ENCODE data around the gene SLC16A2. TPM values are rescaled to one million over a fixed set of nuclear protein-coding genes. Genes with fewer than 3 reads are reported as not detected.

The SLC16A2 gene
- total RNA-seq, 1 experiment from 2014 or later = 0.32 TPM

GRCh38 chrX:74540635-74541249, 119.4 kb downstream of the SLC16A2 start:
- Histone ChIP-seq H3K4me1 (ENCODE audit: control insufficient read depth in 1 of 2, insufficient read depth in 2 of 2, low read length in 2 of 2) (peaks cover 0 to 2% of the 10 kb centered on the region in 2 experiments; a peak in 1 of 4 replicates), H3K27me3 (ENCODE audit: insufficient read depth, low read length) (no peaks in the 10 kb centered on the region), H3K79me2 (ENCODE audit: insufficient read depth, low read length) (no peaks in the 10 kb centered on the region), H3K4me3 (replicated peaks in 1 of 2; ENCODE audit: low read depth in 1 of 2, low read length in 2 of 2) (no peak overlapping the region), H4K20me1 (ENCODE audit: insufficient read depth) (no peaks in the 10 kb centered on the region), H3K9me3 (ENCODE audit: control insufficient read depth in 1 of 2, insufficient read depth in 1 of 2, low read depth in 1 of 2, low read length in 2 of 2) (no peaks in the 10 kb centered on the region), H3K9ac (ENCODE audit: low read length) (no peak overlapping the region), H3K4me2 (ENCODE audit: low read length) (no peak overlapping the region), H3K36me3 (ENCODE audit: control insufficient read depth in 1 of 2, insufficient read depth in 2 of 2, low read length in 2 of 2) (no peaks in the 10 kb centered on the region), H3K27ac (ENCODE audit: low read depth, low read length) (no peak overlapping the region), H3K9me2 (ENCODE audit: insufficient read depth) (no peaks in the 10 kb centered on the region), H2AFZ (ENCODE audit: low read depth, low read length, poor library complexity, severe bottlenecking) (no peak overlapping the region)
- ChIA-PET POLR2A (no interaction called here), CTCF (no interaction called here), RAD21 (ENCODE audit: low non-redundant PET in 1 of 2, low total read pairs in 2 of 2, uncharacterized antibody in 2 of 2, unreplicated experiment in 2 of 2) (no interaction called here)
- no TSS peak for BruUV-seq (replicated peaks)
- DNase-seq (ENCODE audit: low read depth, low spot score) (no peak), ATAC-seq (no peak)
- intact Hi-C loops (cut with micrococcal nuclease) = no loop called here
- TF ChIP-seq SIN3A (IDR thresholded peaks at IDR 0.05; ENCODE audit: low read depth) (no peak), CTCF (IDR thresholded peaks at IDR 0.05 in 2 of 3, conservative IDR thresholded peaks at IDR 0.05 in 1 of 3; ENCODE audit: borderline replicate concordance in 1 of 3, insufficient read depth in 1 of 3, low read depth in 2 of 3, low read length in 2 of 3) (no peak), YY1 (IDR thresholded peaks at IDR 0.05; ENCODE audit: extremely low read depth, insufficient replicate concordance, low read depth, low read length) (no peak), CEBPB (IDR thresholded peaks at IDR 0.05; ENCODE audit: low read depth) (no peak)

GRCh38 chrX:74545880-74546523, 124.7 kb downstream of the SLC16A2 start:
- intact Hi-C loops (cut with micrococcal nuclease) = no loop called here
- DNase-seq (ENCODE audit: low read depth, low spot score) (no peak), ATAC-seq (no peak)
- Histone ChIP-seq H3K9me2 (ENCODE audit: insufficient read depth) (no peaks in the 10 kb centered on the region), H2AFZ (ENCODE audit: low read depth, low read length, poor library complexity, severe bottlenecking) (no peak overlapping the region), H3K79me2 (ENCODE audit: insufficient read depth, low read length) (no peaks in the 10 kb centered on the region), H3K9ac (ENCODE audit: low read length) (no peak overlapping the region), H3K27ac (ENCODE audit: low read depth, low read length) (no peak overlapping the region), H3K4me2 (ENCODE audit: low read length) (no peak overlapping the region), H3K27me3 (ENCODE audit: insufficient read depth, low read length) (no peaks in the 10 kb centered on the region), H4K20me1 (ENCODE audit: insufficient read depth) (no peaks in the 10 kb centered on the region), H3K9me3 (ENCODE audit: control insufficient read depth in 1 of 2, insufficient read depth in 1 of 2, low read depth in 1 of 2, low read length in 2 of 2) (no peaks in the 10 kb centered on the region), H3K36me3 (ENCODE audit: control insufficient read depth in 1 of 2, insufficient read depth in 2 of 2, low read length in 2 of 2) (no peaks in the 10 kb centered on the region), H3K4me3 (replicated peaks in 1 of 2; ENCODE audit: low read depth in 1 of 2, low read length in 2 of 2) (no peak overlapping the region), H3K4me1 (ENCODE audit: control insufficient read depth in 1 of 2, insufficient read depth in 2 of 2, low read length in 2 of 2) (no peaks in the 10 kb centered on the region)
- ChIA-PET POLR2A (no interaction called here), RAD21 (ENCODE audit: low non-redundant PET in 1 of 2, low total read pairs in 2 of 2, uncharacterized antibody in 2 of 2, unreplicated experiment in 2 of 2) (no interaction called here), CTCF (no interaction called here)
- no TSS peak for BruUV-seq (replicated peaks)
- no peak for TF ChIP-seq EGR1 (IDR thresholded peaks at IDR 0.05; ENCODE audit: low read depth)
- TF ChIP-seq ZFX (IDR thresholded peaks at IDR 0.05) = no peak
- no peak for TF ChIP-seq MAX (IDR thresholded peaks at IDR 0.05)
- no peak for TF ChIP-seq ZNF274 (IDR thresholded peaks at IDR 0.05; ENCODE audit: low read depth, low read length)
- TF ChIP-seq SP1 (IDR thresholded peaks at IDR 0.05; ENCODE audit: low read depth) = no peak
- no peak for TF ChIP-seq SRF (IDR thresholded peaks at IDR 0.05; ENCODE audit: low read depth)
- no peak for TF ChIP-seq EZH2phosphoT487 (IDR thresholded peaks at IDR 0.05; ENCODE audit: borderline replicate concordance)
- no peak for TF ChIP-seq JUND (IDR thresholded peaks at IDR 0.05)
- no peak for TF ChIP-seq RAD21 (IDR thresholded peaks at IDR 0.05; ENCODE audit: low read depth)
- no peak for TF ChIP-seq EZH2 (IDR thresholded peaks at IDR 0.05)
- no peak for TF ChIP-seq CBX3 (IDR thresholded peaks at IDR 0.05; ENCODE audit: low read depth)

Data from HCT116 (cell line).